ENCODE measurements around the gene ZNRF2. TPM values are rescaled to one million over a fixed set of nuclear protein-coding genes. Genes with fewer than 3 reads are reported as not detected.
"Not testable (repeated sequence)": the region's sequence is repeated elsewhere in the genome, so short reads cannot be mapped to it uniquely, and the experiment has no call there.

Gene ZNRF2
- total and polyA plus RNA-seq, 9 donors, result 7.2 to 12.1 (median 9.6) TPM

DNA sequence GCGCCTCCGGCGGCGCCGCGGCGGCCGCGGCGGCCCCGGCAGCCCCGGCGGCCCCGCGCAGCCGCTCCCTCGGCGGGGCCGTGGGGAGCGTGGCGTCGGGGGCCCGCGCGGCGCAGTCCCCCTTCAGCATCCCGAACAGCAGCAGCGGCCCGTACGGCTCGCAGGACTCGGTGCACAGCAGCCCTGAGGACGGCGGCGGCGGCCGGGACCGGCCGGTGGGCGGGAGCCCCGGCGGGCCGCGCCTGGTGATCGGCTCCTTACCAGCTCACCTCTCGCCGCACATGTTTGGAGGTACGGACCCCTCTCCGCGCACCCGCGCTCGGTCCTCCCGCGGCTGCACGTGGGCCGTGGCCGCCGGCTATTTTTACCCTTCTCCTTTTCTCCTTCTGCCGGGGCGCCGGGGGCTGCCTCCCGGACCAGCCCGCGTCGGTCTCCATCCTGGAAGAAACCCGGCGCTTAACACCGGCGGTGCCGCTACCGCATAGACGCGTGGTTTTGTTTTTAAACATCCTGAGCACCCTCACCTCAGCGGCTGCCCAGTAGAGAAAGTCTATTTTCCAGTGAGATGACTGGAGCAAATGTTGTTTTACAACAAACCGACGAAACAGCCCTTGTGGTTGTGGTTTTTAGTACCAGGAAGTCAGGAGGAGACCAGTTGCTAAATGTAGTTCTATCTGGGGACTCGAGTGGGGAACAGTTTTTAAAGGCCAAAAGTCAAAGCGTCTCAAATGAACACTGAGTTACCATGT, 1.3 kb downstream of the ZNRF2 start:
- Histone ChIP-seq H3K27me3 (ENCODE audit: control insufficient read depth, insufficient read depth, low read length) (no peaks in the 10 kb centered on the region), H3K27ac (ENCODE audit: low read length) (peak overlapping the region; percentile 94), H3K36me3 (ENCODE audit: control insufficient read depth, insufficient read depth, low read length) (no peaks in the 10 kb centered on the region), H3K4me3 (ENCODE audit: low read length) (peak overlapping the region; percentile 56), H3K9me3 (replicated peaks; ENCODE audit: control insufficient read depth, low read depth, low read length) (no peaks in the 10 kb centered on the region), H3K4me1 (ENCODE audit: control insufficient read depth, insufficient read depth, low read length) (peaks cover 4% of the 10 kb centered on the region)
- under 1% methylated on average over 69 of the region's 79 CpGs for WGBS (ENCODE audit: insufficient coverage)
- peak; percentile 61 for DNase-seq

DNA sequence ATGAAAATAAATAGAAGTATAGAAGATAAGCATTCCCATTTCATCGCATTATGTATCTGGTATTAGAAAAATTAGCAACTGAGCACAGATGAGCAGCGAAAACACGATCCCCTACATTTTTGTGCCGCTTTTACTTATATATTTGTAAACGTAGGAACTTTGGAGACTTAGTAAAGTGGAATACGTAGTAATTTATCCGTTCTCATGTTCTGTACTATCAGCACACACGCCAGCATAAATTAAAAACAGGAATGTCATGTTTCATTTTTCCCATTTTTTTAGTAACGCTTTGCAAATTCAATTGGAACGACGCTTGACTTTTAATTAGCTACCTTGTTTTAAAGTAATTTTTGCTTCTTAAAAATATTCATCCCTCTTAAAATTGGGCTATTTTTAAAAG, 2.4 kb downstream of the ZNRF2 start:
- WGBS (ENCODE audit: insufficient coverage), result no CpG with 5 or more reads among the region's 11 CpGs

DNA sequence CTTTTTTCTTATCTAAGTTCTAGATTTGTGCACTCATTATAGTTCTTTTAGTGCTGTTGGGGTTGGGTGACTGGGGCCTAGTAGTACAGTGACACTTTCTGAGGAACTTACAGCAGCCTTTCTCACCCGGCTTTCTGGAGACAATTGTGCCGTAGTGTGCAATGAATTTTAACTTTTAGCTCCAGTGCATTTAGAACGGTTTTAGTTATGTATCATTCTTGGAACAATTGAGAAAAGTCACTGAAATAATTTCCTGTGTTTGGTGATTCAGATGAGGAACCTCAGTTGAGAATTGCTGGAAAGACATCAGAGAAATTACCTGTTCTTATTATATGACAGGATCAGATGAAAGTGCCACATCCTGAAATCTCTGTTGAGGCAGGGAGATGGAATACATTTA, 3.2 kb downstream of the ZNRF2 start:
- 57% methylated on average over 1 of the region's 3 CpGs for WGBS (ENCODE audit: insufficient coverage)
- not testable (repeated sequence) for H3K27ac ChIP-seq (ENCODE audit: low read length); H3K4me1 ChIP-seq (ENCODE audit: control insufficient read depth, insufficient read depth, low read length); H3K4me3 ChIP-seq (ENCODE audit: low read length); H3K9me3 ChIP-seq (replicated peaks; ENCODE audit: control insufficient read depth, low read depth, low read length); H3K36me3 ChIP-seq (ENCODE audit: control insufficient read depth, insufficient read depth, low read length); H3K27me3 ChIP-seq (ENCODE audit: control insufficient read depth, insufficient read depth, low read length); DNase-seq

More for the DNA sequence above, 2.4 kb downstream of the ZNRF2 start:
- H3K36me3 ChIP-seq (ENCODE audit: control insufficient read depth, insufficient read depth, low read length), result no peaks in the 10 kb centered on the region
- no peaks in the 10 kb centered on the region for H3K9me3 ChIP-seq (replicated peaks; ENCODE audit: control insufficient read depth, low read depth, low read length)
- H3K27me3 ChIP-seq (ENCODE audit: control insufficient read depth, insufficient read depth, low read length), result no peaks in the 10 kb centered on the region
- peak overlapping the region; percentile 56 for H3K4me3 ChIP-seq (ENCODE audit: low read length)
- peak overlapping the region; percentile 94 for H3K27ac ChIP-seq (ENCODE audit: low read length)
- peaks cover 4% of the 10 kb centered on the region for H3K4me1 ChIP-seq (ENCODE audit: control insufficient read depth, insufficient read depth, low read length)
- DNase-seq, result no peak

DNA sequence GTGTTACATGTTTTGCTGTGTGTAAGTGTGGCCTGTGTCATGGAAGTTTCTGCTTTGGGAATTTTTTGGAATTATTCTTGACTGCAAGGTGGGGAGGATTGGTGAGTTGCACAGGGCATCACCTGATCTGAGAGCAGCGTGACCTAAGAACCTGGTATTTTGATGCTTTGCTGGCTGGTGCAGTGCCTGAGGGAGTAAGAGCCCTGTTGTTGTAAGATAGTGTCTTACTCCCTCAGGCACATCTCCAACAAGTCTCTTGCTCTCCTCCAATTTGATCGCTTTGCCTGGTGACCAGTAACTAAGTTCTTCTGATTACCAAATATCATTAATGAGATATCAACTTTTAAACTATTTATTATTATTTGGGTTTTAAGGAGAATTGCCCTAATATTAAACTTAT, 5.2 kb downstream of the ZNRF2 start:
- not testable (repeated sequence) for H3K27me3 ChIP-seq (ENCODE audit: control insufficient read depth, insufficient read depth, low read length); H3K9me3 ChIP-seq (replicated peaks; ENCODE audit: control insufficient read depth, low read depth, low read length); DNase-seq; H3K4me3 ChIP-seq (ENCODE audit: low read length); H3K36me3 ChIP-seq (ENCODE audit: control insufficient read depth, insufficient read depth, low read length); H3K4me1 ChIP-seq (ENCODE audit: control insufficient read depth, insufficient read depth, low read length); H3K27ac ChIP-seq (ENCODE audit: low read length)
- no CpG with 5 or more reads among the region's 2 CpGs for WGBS (ENCODE audit: insufficient coverage)

DNA sequence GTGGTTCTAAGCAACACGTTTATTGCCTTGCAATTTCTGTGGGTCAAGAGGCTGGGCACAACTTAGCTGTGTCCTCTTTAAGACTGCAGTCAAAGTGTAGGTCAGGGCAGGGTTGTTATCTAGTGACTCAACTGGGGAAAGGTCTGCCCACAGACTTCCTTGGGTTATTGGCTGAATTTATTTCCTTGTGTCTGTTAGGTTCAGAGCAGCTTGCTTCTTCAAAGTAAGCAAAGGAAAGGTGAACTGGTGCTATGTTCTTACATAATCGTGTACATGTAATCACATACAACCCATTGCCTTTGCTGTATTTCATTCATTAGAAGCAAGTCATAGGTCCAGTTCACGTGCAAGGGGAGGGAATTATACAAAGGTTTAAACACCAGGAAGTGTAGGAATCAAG, 5.9 kb downstream of the ZNRF2 start:
- H3K27ac ChIP-seq (ENCODE audit: low read length), result not testable (repeated sequence)

DNA sequence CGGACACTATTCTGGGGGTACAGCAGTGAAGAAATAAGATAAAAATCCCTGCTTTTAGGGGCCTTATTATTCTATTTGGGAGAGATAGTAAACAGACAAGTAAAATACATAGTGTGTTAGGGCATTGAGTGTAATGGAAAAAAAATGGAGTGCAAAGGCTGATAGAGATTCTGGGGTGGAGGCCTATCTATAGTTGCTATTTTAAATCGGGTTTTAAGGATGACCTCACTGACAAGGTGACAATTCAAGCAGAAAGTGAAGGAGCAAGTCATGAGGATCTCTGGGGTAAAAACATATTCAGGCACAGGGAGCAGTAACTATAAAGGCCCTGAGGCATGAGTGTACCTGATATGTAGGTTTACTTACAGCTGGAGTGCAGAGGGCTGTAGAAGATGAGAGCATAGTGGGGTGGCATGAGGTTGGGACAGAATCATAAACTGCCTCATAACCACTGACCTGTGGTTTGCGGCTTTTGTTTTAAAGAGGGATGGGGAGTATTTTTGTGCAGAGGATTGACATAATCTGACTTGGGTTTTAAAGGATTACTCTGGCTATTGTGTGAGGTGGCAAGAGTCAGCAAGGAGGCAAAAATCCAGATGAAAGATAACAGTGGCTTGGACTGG, 8.1 kb downstream of the ZNRF2 start:
- H3K9me3 ChIP-seq (replicated peaks; ENCODE audit: control insufficient read depth, low read depth, low read length); H3K4me3 ChIP-seq (ENCODE audit: low read length); H3K4me1 ChIP-seq (ENCODE audit: control insufficient read depth, insufficient read depth, low read length); H3K27ac ChIP-seq (ENCODE audit: low read length); H3K36me3 ChIP-seq (ENCODE audit: control insufficient read depth, insufficient read depth, low read length); DNase-seq; H3K27me3 ChIP-seq (ENCODE audit: control insufficient read depth, insufficient read depth, low read length): not testable (repeated sequence)
- WGBS (ENCODE audit: insufficient coverage), result 90% methylated on average over 1 of the region's 3 CpGs

More for the DNA sequence above, 5.9 kb downstream of the ZNRF2 start:
- H3K4me1 ChIP-seq (ENCODE audit: control insufficient read depth, insufficient read depth, low read length); H3K9me3 ChIP-seq (replicated peaks; ENCODE audit: control insufficient read depth, low read depth, low read length); H3K4me3 ChIP-seq (ENCODE audit: low read length); H3K36me3 ChIP-seq (ENCODE audit: control insufficient read depth, insufficient read depth, low read length); DNase-seq; H3K27me3 ChIP-seq (ENCODE audit: control insufficient read depth, insufficient read depth, low read length): not testable (repeated sequence)
- 100% methylated on average over 1 of the region's 3 CpGs for WGBS (ENCODE audit: insufficient coverage)

DNA sequence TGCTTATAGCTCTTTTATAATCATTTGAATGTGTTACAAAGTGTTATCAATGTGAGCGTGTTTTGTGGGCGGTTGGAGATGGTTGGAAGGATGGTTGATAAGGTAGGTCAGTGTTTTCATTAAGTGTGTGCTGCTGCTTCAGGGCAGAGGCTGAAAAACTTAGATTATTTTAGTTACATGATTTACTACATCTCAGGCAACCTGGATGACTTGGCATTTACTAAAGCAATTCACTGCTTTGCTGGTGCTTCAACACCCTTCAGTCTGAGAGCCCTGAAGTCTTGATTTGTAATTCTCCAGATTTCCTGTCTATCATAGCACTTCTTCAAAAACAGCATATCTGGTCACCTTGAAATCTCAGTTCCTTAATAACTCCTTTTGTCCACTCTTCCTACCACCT, 11.9 kb downstream of the ZNRF2 start:
- not testable (repeated sequence) for H3K27me3 ChIP-seq (ENCODE audit: control insufficient read depth, insufficient read depth, low read length); H3K36me3 ChIP-seq (ENCODE audit: control insufficient read depth, insufficient read depth, low read length); H3K4me3 ChIP-seq (ENCODE audit: low read length); H3K9me3 ChIP-seq (replicated peaks; ENCODE audit: control insufficient read depth, low read depth, low read length); DNase-seq; H3K27ac ChIP-seq (ENCODE audit: low read length); H3K4me1 ChIP-seq (ENCODE audit: control insufficient read depth, insufficient read depth, low read length)
- WGBS (ENCODE audit: insufficient coverage), result no CpG with 5 or more reads among the region's 2 CpGs

DNA sequence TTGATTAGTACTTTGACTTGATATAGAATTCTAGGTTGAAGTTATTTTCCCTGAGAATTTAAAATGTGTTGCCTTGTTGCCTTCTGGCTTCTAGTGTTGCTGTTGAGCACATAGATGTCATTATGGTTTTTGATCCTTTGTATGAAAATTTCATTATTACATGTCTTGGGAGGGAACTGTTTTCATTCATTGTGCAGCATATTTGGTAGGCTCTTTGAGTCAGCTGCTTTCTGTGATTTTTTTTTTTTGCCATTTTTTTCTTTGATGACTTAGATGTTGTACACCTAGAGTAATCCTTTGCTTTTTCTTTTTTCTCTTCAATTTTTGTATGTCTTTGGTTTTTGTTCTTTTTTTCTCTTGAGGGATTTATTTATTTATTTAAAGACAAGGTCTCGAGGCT, 13.1 kb downstream of the ZNRF2 start:
- not testable (repeated sequence) for H3K36me3 ChIP-seq (ENCODE audit: control insufficient read depth, insufficient read depth, low read length); H3K9me3 ChIP-seq (replicated peaks; ENCODE audit: control insufficient read depth, low read depth, low read length); DNase-seq; H3K4me1 ChIP-seq (ENCODE audit: control insufficient read depth, insufficient read depth, low read length); H3K27me3 ChIP-seq (ENCODE audit: control insufficient read depth, insufficient read depth, low read length); H3K4me3 ChIP-seq (ENCODE audit: low read length); H3K27ac ChIP-seq (ENCODE audit: low read length)
- no CpG with 5 or more reads among the region's 1 CpG for WGBS (ENCODE audit: insufficient coverage)

DNA sequence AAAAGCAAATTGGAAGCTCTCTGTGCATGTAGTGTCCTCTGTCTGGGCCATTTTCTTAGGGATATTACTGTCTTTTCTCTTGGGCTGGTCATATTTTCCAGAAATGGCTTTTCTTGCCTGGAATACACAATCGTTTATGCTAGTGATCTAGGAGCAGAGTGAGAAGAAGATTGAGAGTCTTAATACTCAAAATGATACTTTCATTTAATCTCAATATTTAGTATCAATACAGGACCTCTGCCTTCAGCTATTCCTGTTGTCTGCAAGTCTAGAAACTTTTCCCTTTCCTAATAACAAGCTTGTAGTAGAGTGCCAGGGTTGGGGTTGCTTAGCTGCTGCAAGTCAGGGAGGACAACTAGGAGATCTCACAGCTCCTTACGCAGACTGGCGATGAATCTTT, 14.0 kb downstream of the ZNRF2 start:
- H3K4me1 ChIP-seq (ENCODE audit: control insufficient read depth, insufficient read depth, low read length); H3K27me3 ChIP-seq (ENCODE audit: control insufficient read depth, insufficient read depth, low read length); DNase-seq; H3K4me3 ChIP-seq (ENCODE audit: low read length); H3K36me3 ChIP-seq (ENCODE audit: control insufficient read depth, insufficient read depth, low read length); H3K27ac ChIP-seq (ENCODE audit: low read length); H3K9me3 ChIP-seq (replicated peaks; ENCODE audit: control insufficient read depth, low read depth, low read length): not testable (repeated sequence)
- no CpG with 5 or more reads among the region's 3 CpGs for WGBS (ENCODE audit: insufficient coverage)

DNA sequence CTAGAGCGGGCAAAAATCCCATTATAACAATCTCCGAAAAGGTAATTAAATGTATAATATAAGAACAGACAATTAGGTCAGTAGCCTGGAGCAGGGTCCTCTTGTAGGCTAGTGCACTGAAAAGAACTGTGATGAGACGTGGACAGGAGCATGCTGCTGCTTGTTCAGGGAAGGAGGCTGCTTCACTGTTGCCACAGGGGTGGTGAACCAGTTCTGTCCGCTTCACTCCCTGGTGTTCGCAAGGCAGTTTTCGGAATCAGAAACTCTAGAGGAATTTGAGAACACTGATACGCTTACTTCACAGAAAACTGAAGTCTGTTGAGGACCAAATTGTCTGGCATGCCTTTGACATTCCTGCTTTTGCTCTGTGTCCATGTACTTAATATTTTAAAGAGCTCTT, 17.4 kb downstream of the ZNRF2 start:
- no peak for DNase-seq
- no peak overlapping the region for H3K27ac ChIP-seq (ENCODE audit: low read length)
- H3K27me3 ChIP-seq (ENCODE audit: control insufficient read depth, insufficient read depth, low read length), result no peaks in the 10 kb centered on the region
- no peaks in the 10 kb centered on the region for H3K36me3 ChIP-seq (ENCODE audit: control insufficient read depth, insufficient read depth, low read length)
- H3K9me3 ChIP-seq (replicated peaks; ENCODE audit: control insufficient read depth, low read depth, low read length), result no peaks in the 10 kb centered on the region
- H3K4me3 ChIP-seq (ENCODE audit: low read length), result no peak overlapping the region
- 88% methylated on average over 4 of the region's 7 CpGs for WGBS (ENCODE audit: insufficient coverage)
- H3K4me1 ChIP-seq (ENCODE audit: control insufficient read depth, insufficient read depth, low read length), result peaks cover 2% of the 10 kb centered on the region
